IMR-90 (cell line): ENCODE measurements around the gene SURF4. TPM values are rescaled to one million over a fixed set of nuclear protein-coding genes. Genes with fewer than 3 reads are reported as not detected.

Experiments used
- ATAC-seq: fragments of 200-7000 bp; cut with Tn5 transposase; 2 replicates; pipeline ENCODE4 v1.9.1; 2020; ENCODE audit warnings: low read depth, mild to moderate bottlenecking, moderate library complexity
- BruUV-seq: library from RNA; stranded (reverse); fragments of 400-500 nt; replicated peaks from 2 replicates; lab custom pipeline; 2021; lab: Mats Ljungman, UMichigan
- CTCF ChIA-PET: fragments of 300-600 bp; formaldehyde crosslinking; extraction: SDS; loops from one replicate; lab custom pipeline; 2021; ENCODE audit warnings: antibody characterized with exemption; lab: Yijun Ruan, JAX
- POLR2A ChIA-PET: fragments of 300-600 bp; sonication (Branson Sonifier 250); formaldehyde crosslinking; loops from one replicate; lab custom pipeline; 2022; ENCODE audit warnings: antibody characterized with exemption; ENCODE audit not compliant: unreplicated experiment; lab: Charles Lee
- DNase-seq: peaks from one replicate; pipeline ENCODE4 v3.0.0; 2013
- H2AFZ ChIP-seq: replicated peaks from 2 replicates; pipeline ENCODE3; 2013; ENCODE audit warnings: low read length, mild to moderate bottlenecking; ENCODE audit not compliant: poor library complexity
- H2AK5ac ChIP-seq: 2 replicates; pipeline ENCODE4 v1.6.1; 2013; ENCODE audit warnings: low read depth, low read length, inconsistent platforms
- H2AK9ac ChIP-seq: replicated peaks from 2 replicates; pipeline ENCODE3; 2013; ENCODE audit warnings: mild to moderate bottlenecking, low read depth, low read length, moderate library complexity; ENCODE audit not compliant: poor library complexity
- H2BK120ac ChIP-seq: 2 replicates; pipeline ENCODE4 v1.6.1; 2013; ENCODE audit warnings: low read depth, low read length, inconsistent platforms
- H2BK15ac ChIP-seq: 3 replicates; pipeline ENCODE4 v1.6.1; 2013; ENCODE audit warnings: low read depth, low read length, inconsistent platforms
- H2BK20ac ChIP-seq: 2 replicates; pipeline ENCODE4 v1.6.1; 2013; ENCODE audit warnings: low read depth, mild to moderate bottlenecking, inconsistent platforms, low read length, moderate library complexity
- H2BK5ac ChIP-seq: 2 replicates; pipeline ENCODE4 v1.6.1; 2013; ENCODE audit warnings: mild to moderate bottlenecking, low read depth, low read length, inconsistent platforms; ENCODE audit not compliant: poor library complexity, severe bottlenecking
- H3K14ac ChIP-seq: replicated peaks from 2 replicates; pipeline ENCODE4 v1.6.1; 2013; ENCODE audit warnings: low read depth, low read length, inconsistent platforms
- H3K18ac ChIP-seq: 2 replicates; pipeline ENCODE4 v1.6.1; 2013; ENCODE audit warnings: low read depth, low read length, control low read depth
- H3K23ac ChIP-seq: 2 replicates; pipeline ENCODE4 v1.6.1; 2013; ENCODE audit warnings: low read depth, low read length, inconsistent platforms
- H3K27ac ChIP-seq: 2 replicates; pipeline ENCODE4 v1.5.1; 2013; ENCODE audit warnings: mild to moderate bottlenecking, control low read depth, low read length; ENCODE audit not compliant: insufficient read depth
- H3K27me3 ChIP-seq: 2 replicates; pipeline ENCODE4 v1.6.1; 2013; ENCODE audit warnings: low read length; ENCODE audit not compliant: control insufficient read depth, insufficient read depth
- H3K36me3 ChIP-seq: 2 replicates; pipeline ENCODE4 v1.6.1; 2013; ENCODE audit warnings: low read length, mixed read lengths; ENCODE audit not compliant: control insufficient read depth, insufficient read depth
- H3K4ac ChIP-seq: 2 replicates; pipeline ENCODE4 v1.6.1; 2013; ENCODE audit warnings: low read depth, low read length, inconsistent platforms
- H3K4me1 ChIP-seq: 2 replicates; pipeline ENCODE4 v1.6.1; 2013; ENCODE audit warnings: low read length, mixed read lengths; ENCODE audit not compliant: control insufficient read depth, insufficient read depth
- H3K4me2 ChIP-seq: 2 replicates; pipeline ENCODE4 v1.6.1; 2013; ENCODE audit warnings: low read depth, mild to moderate bottlenecking, control low read depth, low read length, moderate library complexity
- H3K4me3 ChIP-seq: 2 replicates; pipeline ENCODE4 v1.5.1; 2013; ENCODE audit warnings: low read depth, mild to moderate bottlenecking, control low read depth, low read length, moderate library complexity; ENCODE audit not compliant: insufficient read depth
- H3K56ac ChIP-seq: 2 replicates; pipeline ENCODE4 v1.6.1; 2013; ENCODE audit warnings: low read length, inconsistent platforms; ENCODE audit not compliant: insufficient read depth; ENCODE audit errors: extremely low read depth
- H3K79me1 ChIP-seq, 2 experiments: 2 replicates each; pipeline ENCODE4 v1.6.1; 2013; ENCODE audit warnings: low read length in 2 of 2, inconsistent platforms in 1 of 2, low read depth in 1 of 2
- H3K9ac ChIP-seq: 2 replicates; pipeline ENCODE4 v1.6.1; 2013; ENCODE audit warnings: low read depth, low read length, control low read depth
- H3K9me1 ChIP-seq: 2 replicates; pipeline ENCODE4 v1.6.1; 2013; ENCODE audit warnings: low read length, inconsistent platforms; ENCODE audit not compliant: insufficient read depth
- H3K9me3 ChIP-seq: 2 replicates; pipeline ENCODE4 v1.6.1; 2013; ENCODE audit warnings: low read length; ENCODE audit not compliant: control insufficient read depth, insufficient read depth
- H4K20me1 ChIP-seq: 2 replicates; pipeline ENCODE4 v1.6.1; 2013; ENCODE audit warnings: low read length, inconsistent platforms; ENCODE audit not compliant: insufficient read depth
- H4K5ac ChIP-seq: 2 replicates; pipeline ENCODE4 v1.6.1; 2013; ENCODE audit warnings: mild to moderate bottlenecking, low read depth, low read length, control low read depth
- H4K8ac ChIP-seq, 2 experiments: 2 replicates each; pipeline ENCODE4 v1.6.1; 2013; ENCODE audit warnings: low read depth in 2 of 2, low read length in 2 of 2, control low read depth in 1 of 2, inconsistent platforms in 1 of 2
- H4K91ac ChIP-seq: 2 replicates; pipeline ENCODE4 v1.6.1; 2013; ENCODE audit warnings: low read depth, low read length, inconsistent platforms; ENCODE audit not compliant: insufficient read depth
- BHLHE40 ChIP-seq: fragments of 150-350 bp; IDR thresholded peaks from 2 replicates; pipeline ENCODE4 v1.6.1; 2016; ENCODE audit warnings: mild to moderate bottlenecking, low read depth, low read length
- CEBPB ChIP-seq: IDR thresholded peaks from 2 replicates; pipeline ENCODE4 v1.6.1; 2012; ENCODE audit warnings: low read depth, low read length, improper control_type of control experiment
- CHD1 ChIP-seq: IDR thresholded peaks from 2 replicates; pipeline ENCODE4 v1.6.1; 2012; ENCODE audit warnings: low read depth, low read length, improper control_type of control experiment
- CTCF ChIP-seq: conservative IDR thresholded peaks from 2 replicates; pipeline ENCODE4 v1.5.1; 2012; ENCODE audit warnings: mild to moderate bottlenecking, low read depth, low read length, improper control_type of control experiment
- MAFK ChIP-seq: IDR thresholded peaks from 2 replicates; pipeline ENCODE4 v1.6.1; 2012; ENCODE audit warnings: low read depth, low read length, improper control_type of control experiment
- MAZ ChIP-seq: IDR thresholded peaks from 2 replicates; pipeline ENCODE4 v1.6.1; 2012; ENCODE audit warnings: low read depth, mild to moderate bottlenecking, low read length, improper control_type of control experiment, moderate library complexity, borderline replicate concordance
- MXI1 ChIP-seq: IDR thresholded peaks from 2 replicates; pipeline ENCODE4 v1.6.1; 2012; ENCODE audit warnings: low read depth, mild to moderate bottlenecking, low read length, moderate library complexity, borderline replicate concordance
- NFE2L2 ChIP-seq: fragments of 150-350 bp; IDR thresholded peaks from 2 replicates; pipeline ENCODE4 v1.6.1; 2016; ENCODE audit warnings: low read depth, mild to moderate bottlenecking, low read length
- POLR2A ChIP-seq: IDR thresholded peaks from 2 replicates; pipeline ENCODE4 v1.6.1; 2012; ENCODE audit warnings: mild to moderate bottlenecking, low read depth, low read length
- RAD21 ChIP-seq: IDR thresholded peaks from 2 replicates; pipeline ENCODE4 v1.6.1; 2012; ENCODE audit warnings: low read length, improper control_type of control experiment
- RFX5 ChIP-seq: IDR thresholded peaks from 2 replicates; pipeline ENCODE4 v1.8.0; 2012; ENCODE audit warnings: low read depth, mild to moderate bottlenecking, low read length, moderate library complexity
- SMC3 ChIP-seq: fragments of 150-350 bp; IDR thresholded peaks from 2 replicates; pipeline ENCODE4 v1.6.1; 2016; ENCODE audit warnings: low read depth, mild to moderate bottlenecking, antibody characterized with exemption, low read length, moderate library complexity
- WGBS, 2 experiments: methylation state at CpG; one replicate each; pipeline versions ENCODE4 v1.1.5 to v1.1.7; 2013; ENCODE audit warnings: missing lambda C conversion rate in 2 of 2; ENCODE audit not compliant: insufficient read length in 1 of 2; ENCODE audit errors: extremely low coverage in 2 of 2; 5-methylcytosine and 5-hydroxymethylcytosine counted together
- dilution Hi-C: fragments of 300-500 bp; cut with HindIII; formaldehyde crosslinking; loops from one replicate; pipeline ENCODE4 v1.14.3; 2018; ENCODE audit warnings: low sequenced_read_pairs; ENCODE audit not compliant: unreplicated experiment
- in situ Hi-C: fragments of 300-500 bp; cut with MboI; formaldehyde crosslinking; loops from 3 replicates; pipeline ENCODE4 v1.14.3; 2019; ENCODE audit warnings: low sequenced_read_pairs, inconsistent platforms, mixed read lengths
- intact Hi-C: fragments of 100-400 bp; cut with micrococcal nuclease; formaldehyde crosslinking; loops from 2 replicates; pipeline ENCODE4 v1.10.0; 2022
- polyA plus RNA-seq, 3 experiments: library from polyadenylated mRNA; depleted of rRNA; stranded (reverse); fragments of >200 nt; gene quantifications; 2 replicates each; pipeline ENCODE4 v1.2.3, GENCODE V29; 2012; ENCODE audit warnings: low replicate concordance in 1 of 3
- total RNA-seq: library from RNA; depleted of rRNA; stranded (reverse); fragments of >200 nt; gene quantifications from 2 replicates; pipeline ENCODE4 v1.2.3, GENCODE V29; 2012

Gene SURF4
- total and polyA plus RNA-seq, 2 of the 4 experiments (the other 2 are of a cell fraction), result 307 to 532 TPM

DNA sequence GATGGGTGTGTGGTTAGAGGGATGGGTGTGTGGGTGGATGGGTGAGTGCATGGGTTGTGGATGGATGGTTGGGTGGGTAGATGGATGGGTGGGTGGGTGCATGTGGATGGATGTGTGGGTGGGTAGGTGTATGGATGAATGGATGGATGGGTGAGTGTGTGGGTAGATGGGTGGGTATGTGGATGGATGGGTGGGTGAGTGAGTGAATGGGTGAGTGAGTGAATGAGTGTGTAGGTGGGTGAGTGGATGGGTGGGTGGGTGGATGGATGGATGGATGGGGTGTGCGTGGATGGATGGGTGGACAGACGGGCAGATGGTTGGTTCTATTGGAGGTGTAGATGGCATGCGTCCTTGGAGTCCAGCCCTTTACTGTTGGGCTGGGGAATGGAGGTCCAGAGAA lies 17.5 kb upstream of the SURF4 start:
- Histone ChIP-seq H4K8ac (no peak overlapping the region), H2BK15ac (no peak overlapping the region), H3K27me3 (peaks cover 36% of the 10 kb centered on the region), H3K9me3 (no peaks in the 10 kb centered on the region), H3K27ac (no peak overlapping the region), H3K23ac (no peak overlapping the region), H3K9ac (no peak overlapping the region), H3K18ac (no peak overlapping the region), H2AK5ac (no peak overlapping the region), H3K4me1 (no peaks in the 10 kb centered on the region), H2AK9ac (no peak overlapping the region), H3K4me3 (no peak overlapping the region), H3K56ac (no peak overlapping the region), H2BK5ac (peak overlapping the region; percentile 26), H4K5ac (no peak overlapping the region), H2BK20ac (no peak overlapping the region), H3K36me3 (no peaks in the 10 kb centered on the region), H3K9me1 (no peaks in the 10 kb centered on the region), H3K4ac (no peak overlapping the region), H2BK120ac (no peak overlapping the region), H3K14ac (no peak overlapping the region), H3K4me2 (no peak overlapping the region), H4K91ac (no peak overlapping the region), H2AFZ (no peak overlapping the region), H4K20me1 (no peaks in the 10 kb centered on the region), H3K79me1 (no peaks in the 10 kb centered on the region)
- POLR2A ChIA-PET, result no interaction called here
- WGBS, 2 experiments, result 73% methylated on average over 2 of the region's 3 CpGs; no CpG with 5 or more reads in 1 of the 2 experiments
- intact Hi-C loops, result no loop called here
- in situ Hi-C loops, result no loop called here
- TF ChIP-seq CTCF (no peak), RFX5 (no peak), BHLHE40 (no peak), RAD21 (no peak), CEBPB (no peak), POLR2A (no peak), SMC3 (no peak), MAFK (no peak), MAZ (no peak), MXI1 (no peak), NFE2L2 (no peak), CHD1 (no peak)
- DNase-seq (no peak), ATAC-seq (no peak)
- dilution Hi-C loops, result no loop called here
- CTCF ChIA-PET, result no interaction called here
- no TSS peak for BruUV-seq
